ENCODE data around the gene DUSP28.
"Not testable (repeated sequence)": the region's sequence is repeated elsewhere in the genome, so short reads cannot be mapped to it uniquely, and the experiment has no call there.

DUSP28 gene

DNA sequence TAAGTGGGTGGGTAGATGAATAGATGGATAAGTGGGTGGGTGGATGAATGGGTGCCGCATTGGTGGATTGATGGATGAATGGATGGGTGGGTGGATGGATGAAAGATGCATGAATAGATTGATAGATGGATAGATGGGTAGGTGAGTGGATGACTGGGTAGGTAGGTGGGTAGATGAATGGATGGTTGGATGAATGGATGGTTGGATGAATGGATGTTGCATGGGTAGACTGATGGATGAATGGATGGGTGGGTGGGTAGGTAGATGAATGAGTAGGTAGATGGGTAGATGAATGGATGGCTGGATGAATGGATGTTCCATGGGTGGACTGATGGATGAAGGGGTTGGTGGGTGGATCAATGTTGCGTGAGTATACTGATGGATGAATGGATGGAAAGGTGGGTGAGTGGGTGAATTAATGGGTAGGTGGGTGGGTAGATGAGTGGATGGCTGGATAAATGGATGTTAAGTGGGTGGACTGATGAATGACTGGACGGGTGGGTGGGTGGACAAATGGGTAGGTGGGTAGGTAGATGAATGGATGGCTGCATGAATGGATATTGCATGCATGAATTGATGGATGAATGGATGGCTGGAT, 32.9 kb upstream of the DUSP28 start:
- no peak for DNase-seq (ENCODE audit: low read depth)

DNA sequence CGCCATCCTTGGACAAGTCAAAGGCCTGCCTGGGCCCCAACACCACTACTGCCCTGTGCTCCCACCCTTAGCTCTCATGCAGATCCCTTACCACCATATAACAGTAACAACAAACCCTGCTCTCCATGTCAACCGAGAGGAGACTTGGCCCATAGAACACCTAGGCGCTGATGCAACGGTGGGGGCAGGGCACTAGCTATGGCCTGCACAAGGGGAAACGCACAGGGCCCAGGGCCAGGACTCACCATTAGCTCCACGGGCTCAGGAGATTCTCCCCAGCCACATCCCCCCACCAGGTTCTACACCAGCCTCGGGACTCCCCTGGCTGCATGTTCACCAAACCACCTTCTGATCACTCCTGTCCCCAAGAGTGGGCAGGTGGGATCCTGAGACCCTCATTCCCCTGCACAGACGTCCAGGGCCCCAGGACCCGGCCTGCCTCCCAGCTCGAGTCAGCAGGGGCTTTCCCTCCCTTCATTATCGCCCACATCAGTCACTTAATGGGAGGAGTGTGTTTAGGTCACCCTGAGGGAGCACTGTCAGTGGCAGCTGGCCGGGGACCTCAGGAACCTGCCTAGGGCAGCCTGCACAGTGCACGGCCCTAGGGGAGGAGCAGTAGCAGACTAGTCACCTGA, 31.6 kb upstream of the DUSP28 start:
- no peak for DNase-seq (ENCODE audit: low read depth)

DNA sequence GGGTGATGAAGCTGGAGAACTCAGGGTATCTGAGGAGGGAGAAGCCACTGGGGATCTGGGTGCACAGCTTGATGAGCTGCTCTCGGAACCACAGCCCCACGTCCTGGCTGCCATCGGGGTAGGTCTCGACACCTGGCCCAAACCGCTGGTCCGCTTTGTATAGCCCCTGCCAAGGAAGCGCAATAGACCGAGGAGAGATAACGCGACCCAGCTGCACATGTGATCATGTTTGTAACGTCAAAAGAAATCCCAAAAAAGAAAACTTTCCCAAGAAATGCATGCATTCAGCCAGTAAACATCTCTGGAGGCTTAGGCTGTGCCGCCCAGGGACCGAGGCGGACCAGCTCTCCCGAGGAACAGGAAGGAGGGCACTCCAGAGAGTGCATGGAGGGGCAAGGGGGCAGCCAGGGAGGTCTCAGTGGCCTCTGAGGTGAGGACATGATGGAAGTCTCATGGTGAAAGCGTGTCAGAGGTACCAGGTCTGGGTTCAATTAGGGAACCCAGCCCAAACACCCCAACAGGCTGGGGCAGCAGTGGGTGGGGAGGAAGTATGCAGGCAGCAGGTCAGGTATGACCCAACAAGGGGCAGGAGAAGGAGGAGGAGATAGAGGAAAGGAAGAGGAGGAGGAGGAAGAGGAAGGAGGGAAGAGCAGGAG, 30.7 kb upstream of the DUSP28 start:
- DNase-seq (ENCODE audit: low read depth), result no peak

DNA sequence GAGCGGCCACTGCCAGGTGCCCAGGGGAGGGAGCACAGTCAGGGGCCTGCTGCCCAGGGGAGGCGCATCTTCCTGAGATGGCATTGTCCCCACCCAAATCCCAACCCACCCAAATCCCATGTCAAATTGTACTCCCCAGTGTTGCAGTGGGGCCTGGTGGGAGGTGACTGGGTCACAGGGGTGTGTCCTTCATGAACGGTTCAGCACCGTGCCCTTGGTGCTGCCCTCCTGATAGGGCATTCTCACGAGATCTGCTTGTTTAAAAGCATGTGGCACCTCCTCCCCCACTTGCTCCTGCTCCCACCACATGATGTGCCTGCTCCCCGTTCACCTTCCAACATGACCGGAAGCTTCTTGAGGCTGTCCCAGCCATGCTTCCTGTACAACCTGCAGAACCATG, 30.0 kb upstream of the DUSP28 start:
- DNase-seq (ENCODE audit: low read depth), result no peak

DNA sequence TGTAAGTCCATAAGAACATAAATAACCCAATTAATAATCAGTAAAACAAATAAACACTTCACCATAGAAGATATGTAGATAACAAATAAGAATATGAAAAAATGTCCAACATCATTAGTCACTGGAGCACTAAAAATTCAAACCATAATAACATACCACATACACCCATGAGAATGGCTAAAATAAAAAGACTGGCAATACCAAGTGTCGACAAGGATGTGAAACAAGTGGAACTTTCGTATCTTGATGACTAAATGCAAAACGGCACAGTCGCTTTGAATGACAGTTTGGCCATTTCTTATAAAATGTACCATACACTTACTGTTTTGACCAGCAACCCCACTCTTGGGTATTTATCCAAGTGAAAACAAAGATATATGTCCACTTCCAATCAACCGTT, 29.1 kb upstream of the DUSP28 start:
- no peak for DNase-seq (ENCODE audit: low read depth)

DNA sequence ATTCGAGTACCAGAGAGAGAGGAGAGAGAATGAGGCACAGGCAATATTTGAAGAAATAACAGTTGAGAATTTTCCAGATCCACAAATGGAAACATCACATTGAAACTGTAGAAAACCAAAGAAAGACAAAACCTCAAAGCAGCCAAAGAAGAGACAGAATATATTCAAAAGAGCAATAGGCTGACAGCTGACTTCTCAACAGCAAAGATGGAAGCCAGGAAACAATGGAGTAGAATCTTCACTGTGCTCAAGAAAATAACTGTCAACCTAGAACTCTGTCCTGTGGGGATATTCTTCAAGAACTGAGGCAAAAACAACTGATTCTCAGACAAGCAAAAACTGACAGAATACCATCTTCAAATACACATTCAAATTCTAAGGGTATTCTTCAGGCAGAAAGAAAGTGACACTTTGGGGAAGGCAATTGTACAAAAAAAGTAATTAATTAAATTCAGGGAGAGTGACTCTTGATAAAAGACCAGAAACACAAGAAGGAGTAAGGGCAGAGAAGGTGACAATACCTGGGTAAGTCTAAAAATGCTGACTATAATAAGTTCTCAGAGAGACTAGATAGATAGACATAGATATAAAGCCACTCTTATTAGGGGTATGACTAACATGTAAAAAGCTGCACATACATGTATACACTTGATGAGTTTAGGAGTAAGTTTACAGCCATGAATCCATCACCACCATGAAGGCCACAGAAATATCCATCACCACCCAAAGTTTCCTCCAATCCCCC, 28.0 kb upstream of the DUSP28 start:
- no peak for DNase-seq (ENCODE audit: low read depth)

DNA sequence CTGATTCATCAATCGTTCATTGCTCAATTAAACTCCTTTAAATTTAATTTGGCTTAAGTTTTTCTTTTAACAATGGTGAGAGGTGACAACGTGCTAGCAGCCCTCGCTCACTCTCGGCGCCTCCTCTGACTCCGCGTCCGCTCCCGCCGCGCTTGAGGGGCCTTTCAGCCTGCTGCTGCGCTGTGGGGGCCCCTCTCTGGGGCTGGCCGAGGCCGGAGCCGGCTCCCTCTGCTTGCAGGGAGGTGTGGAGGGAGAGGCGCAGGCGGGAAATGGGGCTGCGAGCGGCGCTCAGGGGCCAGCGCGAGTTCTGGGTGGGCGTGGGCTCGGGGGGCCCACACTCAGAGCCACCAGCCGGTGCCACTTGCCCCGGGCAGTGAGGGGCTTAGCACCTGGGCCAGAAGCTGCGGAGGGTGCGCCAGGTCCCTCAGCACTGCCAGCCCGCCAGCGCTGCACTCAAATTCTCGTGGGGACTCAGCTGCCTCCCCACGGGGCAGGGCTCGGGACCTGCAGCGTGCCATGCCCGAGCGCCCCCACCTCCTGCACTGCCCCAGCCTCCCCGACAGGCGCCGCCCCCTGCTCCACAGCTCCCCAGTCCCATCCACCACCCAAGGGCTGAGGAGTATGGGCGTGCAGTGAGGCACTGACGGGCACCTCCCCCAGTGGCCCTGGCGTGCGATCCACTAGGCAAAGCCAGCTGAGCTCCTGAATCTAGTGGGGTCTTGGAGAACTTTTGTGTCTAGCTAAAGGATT, 22.0 kb upstream of the DUSP28 start:
- no peak for DNase-seq (ENCODE audit: low read depth)

DNA sequence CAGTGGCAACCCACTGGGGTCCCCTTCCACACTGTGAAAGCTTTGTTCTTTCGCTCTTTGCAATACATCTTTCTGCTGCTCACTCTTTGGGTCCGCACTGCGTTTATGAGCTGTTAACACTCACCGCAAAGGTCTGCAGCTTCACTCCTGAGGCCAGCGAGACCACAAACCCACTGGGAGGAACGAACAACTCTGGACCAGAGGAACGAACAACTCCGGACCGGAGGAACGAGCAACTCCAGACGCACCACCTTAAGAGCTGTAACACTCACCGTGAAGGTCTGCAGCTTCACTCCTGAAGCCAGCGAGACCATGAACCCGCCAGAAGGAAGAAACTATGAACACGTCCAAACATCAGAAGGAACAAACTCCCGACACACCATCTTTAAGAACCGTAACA, 21.1 kb upstream of the DUSP28 start:
- not testable (repeated sequence) for DNase-seq (ENCODE audit: low read depth)

DNA sequence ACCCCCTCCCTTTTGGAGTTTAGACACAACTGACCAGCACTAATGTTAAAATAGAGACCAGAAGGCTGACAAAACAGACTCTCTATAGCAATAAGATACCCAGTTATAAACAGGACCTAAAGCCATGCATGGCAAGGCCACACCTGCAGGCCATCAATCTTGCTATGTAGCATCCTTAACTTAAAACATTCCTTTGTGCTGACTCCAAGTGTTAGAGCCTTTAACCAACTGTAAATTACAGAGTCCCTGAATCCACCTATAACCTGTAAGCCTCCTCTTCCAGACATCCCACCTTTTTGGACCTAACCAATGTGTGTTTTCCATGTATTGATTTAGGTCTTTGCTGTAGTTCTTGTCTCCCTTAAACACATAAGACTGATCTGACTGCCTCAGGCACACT, 20.3 kb upstream of the DUSP28 start:
- DNase-seq (ENCODE audit: low read depth), result no peak

DNA sequence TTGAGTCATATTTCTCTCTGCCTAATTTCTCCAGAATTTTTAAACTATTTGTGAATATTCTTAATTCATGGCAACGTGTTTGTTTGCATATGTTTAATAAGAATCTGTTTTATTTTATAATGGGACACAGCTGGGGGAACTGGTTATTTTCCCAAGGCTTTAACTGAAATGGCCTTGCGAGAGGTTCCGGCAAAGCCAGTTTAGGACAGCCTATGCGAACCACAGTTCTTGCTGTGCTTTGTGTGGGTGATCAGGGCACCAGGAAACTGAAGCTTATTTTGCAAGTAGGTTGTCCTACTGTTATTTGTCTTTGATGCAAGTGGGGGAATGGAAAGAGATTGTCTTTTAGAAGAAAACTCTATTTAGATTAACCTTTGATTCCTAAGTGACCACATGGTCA, 8.9 kb upstream of the DUSP28 start:
- no peak for DNase-seq (ENCODE audit: low read depth)

DNA sequence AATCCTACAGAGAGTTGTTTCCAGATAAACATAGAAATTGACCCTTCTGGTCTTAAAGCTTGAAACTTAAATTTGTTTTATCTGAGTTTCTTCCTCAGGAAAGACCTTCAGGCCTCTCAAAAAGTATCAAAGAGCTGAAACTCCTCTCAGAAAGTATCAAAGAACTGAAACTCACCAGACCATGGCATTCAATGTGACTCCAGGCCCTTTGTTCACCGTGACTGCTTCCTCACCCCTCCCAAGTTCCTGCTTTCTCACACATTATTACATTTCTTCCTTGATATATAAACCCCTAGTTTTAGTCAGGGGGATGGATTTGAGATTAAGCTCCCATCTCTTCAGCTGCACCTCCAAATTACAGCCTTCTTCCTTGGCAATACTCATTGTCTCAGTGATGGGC, 8.3 kb upstream of the DUSP28 start:
- DNase-seq (ENCODE audit: low read depth), result no peak

DNA sequence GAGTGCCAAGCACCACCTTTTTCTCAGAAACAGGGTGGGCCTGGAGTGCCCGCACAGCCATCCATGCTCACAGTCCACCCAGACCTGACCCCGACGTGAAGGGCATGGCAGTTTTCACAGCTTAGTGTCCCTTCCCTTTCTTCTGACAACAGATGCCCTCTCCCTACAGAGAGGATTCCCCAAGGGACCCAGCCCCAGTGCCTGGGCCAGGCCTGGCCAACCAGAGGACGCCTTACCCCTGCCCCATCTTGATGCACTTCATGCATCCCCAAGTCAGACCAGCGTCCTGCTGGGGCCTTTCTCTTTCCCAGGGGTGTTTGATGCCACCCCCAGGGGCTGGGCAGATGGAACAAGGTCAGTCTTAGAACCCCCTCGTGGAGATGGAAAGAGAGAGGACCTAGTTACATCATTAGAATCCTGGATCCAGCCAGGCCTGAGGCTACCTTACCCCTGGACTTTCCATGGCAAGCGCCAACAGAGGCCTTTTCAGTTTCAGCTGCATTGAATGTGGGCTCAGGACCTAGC, 6.1 kb upstream of the DUSP28 start:
- DNase-seq (ENCODE audit: low read depth), result no peak

DNA sequence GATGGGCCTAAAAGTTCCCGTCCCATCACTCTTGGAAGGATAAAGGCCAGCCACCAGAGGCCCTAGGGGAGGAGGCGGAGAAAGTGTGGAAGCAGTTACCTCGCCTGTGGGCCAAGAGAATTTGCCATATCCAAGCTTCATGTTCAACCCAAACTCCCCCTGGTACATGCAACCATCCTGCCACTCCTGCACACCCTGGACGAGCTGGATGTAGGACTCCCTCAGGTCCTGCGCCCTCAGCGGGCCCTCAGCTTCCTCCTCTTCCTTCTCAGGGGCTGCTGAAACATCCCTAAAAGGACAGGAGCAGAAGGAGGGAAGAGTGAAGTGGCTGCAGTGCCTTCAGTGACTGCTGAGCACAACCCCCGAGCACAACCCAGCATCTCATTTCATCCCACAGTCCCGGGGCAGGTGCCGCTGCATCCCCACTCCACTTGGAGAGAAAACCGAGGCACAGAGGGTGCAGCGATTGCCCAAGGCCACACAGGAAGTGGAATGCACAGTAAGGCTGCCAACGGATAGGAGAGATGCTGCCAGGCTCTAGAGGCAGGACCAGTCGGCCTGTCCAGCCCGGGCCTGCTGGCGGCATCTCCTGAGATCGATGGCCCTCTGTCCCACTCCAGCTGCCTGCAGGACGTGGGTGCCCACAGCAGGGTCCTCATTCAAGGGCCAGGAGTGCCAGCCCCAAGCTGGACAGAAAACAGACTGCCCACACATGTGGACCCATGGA, 5.2 kb upstream of the DUSP28 start:
- no peak for DNase-seq (ENCODE audit: low read depth)

DNA sequence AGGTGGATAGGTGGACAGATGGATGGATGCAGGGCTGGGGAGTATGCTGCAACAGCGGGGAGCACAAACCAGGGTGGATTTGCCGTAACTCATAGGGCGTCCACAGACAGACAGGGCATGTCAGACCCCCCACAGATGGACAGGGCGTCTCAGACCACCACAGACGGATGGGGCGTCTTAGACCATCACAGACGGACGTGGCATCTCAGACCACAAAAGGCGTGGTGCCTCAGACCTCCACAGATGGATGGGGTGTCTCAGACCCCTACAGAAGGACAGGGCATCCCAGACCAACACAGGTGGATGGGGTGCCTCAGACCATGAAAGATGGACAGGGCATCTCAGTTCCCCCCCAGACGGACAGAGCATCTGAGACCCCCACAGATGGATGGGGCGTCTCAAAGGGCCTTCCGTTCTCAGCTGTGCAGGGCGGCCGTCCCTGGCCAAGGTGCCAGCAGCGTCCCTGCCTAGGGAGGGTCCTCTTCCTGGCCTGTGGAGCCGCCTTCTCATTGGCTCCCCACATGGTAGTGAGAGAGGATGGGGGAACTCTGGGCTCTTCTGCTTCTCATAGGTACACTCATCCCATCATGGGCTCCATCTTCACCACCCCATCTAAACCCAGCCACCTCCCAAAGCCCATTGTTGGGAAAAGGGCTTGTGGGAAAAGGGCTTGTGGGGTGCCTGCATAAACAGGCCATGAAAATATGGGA, 4.5 kb upstream of the DUSP28 start:
- no peak for DNase-seq (ENCODE audit: low read depth)

DNA sequence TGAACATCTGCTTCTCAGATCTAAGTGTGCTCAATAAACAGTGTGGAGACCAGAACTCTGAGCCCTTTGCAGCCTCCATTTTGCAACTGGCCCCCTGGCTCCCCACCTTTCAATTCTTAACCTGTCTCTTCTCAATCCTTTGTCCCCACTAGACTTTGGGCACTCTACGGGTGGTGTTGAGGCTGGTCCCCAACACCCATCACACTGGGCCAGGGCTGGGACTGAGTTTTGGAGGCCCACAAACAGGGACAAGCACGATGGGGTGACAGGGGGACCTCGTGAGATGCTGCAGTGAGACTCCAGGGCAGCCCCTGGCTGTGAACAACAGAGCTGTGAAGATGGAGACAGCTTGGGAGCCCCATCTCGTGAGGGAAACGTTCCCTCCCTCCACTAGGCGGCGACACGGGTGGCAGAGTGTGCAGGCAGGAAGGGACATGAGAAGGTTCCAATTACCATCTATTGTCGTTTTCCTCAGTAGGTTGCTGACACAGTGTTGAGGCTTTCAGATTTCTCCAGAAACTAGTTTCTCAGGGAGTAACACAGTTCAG, 3.5 kb upstream of the DUSP28 start:
- DNase-seq (ENCODE audit: low read depth), result peak; percentile 52

DNA sequence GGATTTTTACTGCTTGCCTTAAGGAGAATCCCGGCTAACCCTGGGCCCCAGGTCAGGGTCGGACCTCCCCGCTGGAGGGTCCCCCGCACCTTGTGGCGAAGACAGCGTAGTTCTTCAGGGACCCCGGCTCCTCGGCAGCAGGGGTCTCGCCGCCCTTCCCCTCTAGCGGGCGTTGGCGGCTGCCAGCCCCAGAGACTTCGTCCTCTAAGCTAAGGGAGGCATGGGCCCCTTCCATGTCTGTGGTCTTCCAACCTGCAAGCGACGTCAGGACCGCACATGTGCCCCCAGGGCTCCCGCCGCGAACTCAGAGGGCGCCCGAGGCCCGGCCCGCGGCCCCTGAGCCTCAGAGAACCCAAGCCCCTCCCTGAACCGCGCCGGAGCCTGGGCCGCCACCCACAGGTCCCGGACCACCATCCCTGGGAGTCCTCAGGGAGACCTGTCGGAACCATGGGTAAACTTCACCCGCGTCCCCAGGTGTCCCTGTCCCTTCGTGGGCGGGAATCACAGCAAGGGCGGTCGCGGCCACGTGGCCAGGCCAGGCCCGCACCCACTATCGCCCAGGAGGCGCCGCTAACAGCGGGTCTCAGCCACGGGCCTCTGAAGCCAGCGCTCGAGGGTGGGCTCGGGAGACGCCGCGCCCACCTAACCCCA, 2.9 kb upstream of the DUSP28 start:
- DNase-seq (ENCODE audit: low read depth), result no peak

DNA sequence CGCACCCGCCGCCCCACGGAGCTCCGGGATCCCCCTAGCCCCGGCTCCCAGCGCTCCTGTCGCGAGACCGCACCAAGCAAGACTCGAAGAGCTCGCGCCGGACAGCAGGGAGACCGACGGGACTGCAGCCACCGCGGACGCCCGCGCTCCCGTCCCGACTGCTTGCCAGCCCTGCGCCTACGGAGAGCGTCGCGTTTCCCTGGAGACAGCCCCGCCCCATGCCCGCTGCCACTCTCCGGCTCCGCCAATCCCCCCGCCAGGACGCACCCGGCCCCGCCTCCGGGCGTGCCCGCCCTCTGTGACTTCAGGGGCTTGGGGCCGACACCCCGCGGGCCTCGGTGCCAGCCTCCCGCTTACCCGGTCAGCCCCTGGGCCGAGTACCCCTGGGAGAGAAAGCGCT, 2.3 kb upstream of the DUSP28 start, which contains the start of gene ANKMY1:
Gene ANKMY1 (minus strand): TSS at position 181 of the 400 bp plus-strand sequence. CDS start 653 bp downstream, outside the sequence.
- DNase-seq (ENCODE audit: low read depth), result peak; percentile 52

DNA sequence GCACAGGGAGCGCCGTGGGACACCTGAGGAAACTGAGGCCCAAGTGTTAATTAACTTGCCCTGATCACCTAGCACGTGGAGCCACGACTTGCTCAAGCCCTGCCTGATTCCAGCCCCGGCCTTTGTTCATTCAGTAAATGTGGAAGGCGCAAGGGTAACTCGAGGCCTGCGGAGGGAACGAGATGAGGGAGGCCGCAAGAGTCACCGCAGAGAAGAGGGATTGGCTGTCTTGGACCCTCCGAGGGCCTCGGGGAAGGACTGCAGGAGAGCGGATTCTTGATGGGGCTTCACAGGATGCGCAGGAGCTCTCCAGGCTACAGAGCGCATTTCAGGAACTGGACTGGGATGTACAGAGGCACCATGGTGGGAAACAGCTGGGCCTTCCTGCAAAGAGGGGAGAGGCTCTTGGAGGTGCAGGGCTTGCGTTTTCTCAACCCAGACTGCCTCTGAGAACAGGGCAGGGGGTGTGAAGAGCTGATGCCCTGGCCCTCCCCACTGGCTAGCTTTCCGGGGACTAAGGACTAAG, 1.9 kb upstream of the DUSP28 start:
- no peak for DNase-seq (ENCODE audit: low read depth)

DNA sequence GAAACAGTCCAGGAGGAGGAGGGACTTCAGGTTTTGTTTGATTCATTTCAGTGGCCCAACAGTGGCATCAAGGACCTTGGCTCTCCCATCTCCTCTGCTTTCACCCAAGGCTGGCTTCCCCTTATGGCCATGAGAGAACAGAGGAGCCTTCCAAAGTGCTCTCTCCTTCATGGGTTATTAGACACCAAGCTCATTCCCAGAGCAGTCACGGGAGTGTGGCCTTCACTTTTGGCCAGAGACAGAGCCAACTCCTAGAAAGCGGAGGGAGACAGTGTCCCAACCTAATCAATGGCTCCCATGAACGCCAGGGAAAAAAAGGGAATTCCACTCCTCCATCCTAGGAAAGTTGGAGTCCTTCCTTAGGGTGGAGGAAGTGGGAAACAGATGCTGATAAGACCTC, 871 bp upstream of the DUSP28 start:
- no peak for DNase-seq (ENCODE audit: low read depth)
